Right lobe of liver (tissue), 4 donors: Measurements from ENCODE around the gene NEGR1.

Experiments
- CTCF ChIP-seq, 4 donors: fragments of 200-600 bp in 3 of 4; fragments of 450-650 bp in 1 of 4; IDR thresholded peaks; one replicate each; pipeline versions ENCODE4 v1.5.1 to v1.8.0; 2016 to 2022; ENCODE audit warnings: antibody characterized with exemption in 4 of 4, mild to moderate bottlenecking in 2 of 4
- POLR2A ChIP-seq: fragments of 450-650 bp; IDR thresholded peaks from one replicate; pipeline ENCODE4 v1.6.1; 2017; ENCODE audit warnings: antibody characterized with exemption, mild to moderate bottlenecking
- donor health status: DM: no; HTN: no; CAD: no.
- donor health status: DM: no; HTN: no; CAD: no.
- donor health status: DM: no; HTN: yes; CAD: no.

- TF ChIP-seq CTCF (IDR thresholded peaks at IDR 0.05), result no peak
- TF ChIP-seq POLR2A, result no peak
These were observed 160.0 kb downstream of the NEGR1 start for GRCh38 chr1:72122099-72122880.
